ENCODE measurements around the gene ADSS1.
"Not testable (repeated sequence)": the region's sequence is repeated elsewhere in the genome, so short reads cannot be mapped to it uniquely, and the experiment has no call there.

The ADSS1 gene

DNA sequence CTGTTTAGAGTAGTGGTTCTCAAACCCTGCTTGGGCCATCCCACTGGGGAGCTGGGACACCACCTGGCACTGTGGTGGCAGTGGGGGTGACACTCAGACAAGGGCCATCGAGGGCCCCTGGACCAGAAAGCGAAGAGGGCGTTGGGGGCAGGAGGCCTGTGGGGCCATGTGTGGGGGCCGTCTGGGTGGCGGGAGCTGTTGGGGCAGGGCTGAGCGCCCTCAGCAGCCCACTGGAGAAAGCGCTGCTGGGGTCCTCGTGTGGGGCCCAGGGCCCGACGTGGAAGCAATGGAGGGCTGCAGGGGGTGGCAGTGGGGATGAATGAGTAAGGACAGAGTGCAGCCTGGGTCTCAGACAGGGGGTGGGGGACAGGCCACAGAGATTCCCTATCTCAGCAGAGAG, 5.9 kb upstream of the ADSS1 start:
- DNase-seq = no peak

DNA sequence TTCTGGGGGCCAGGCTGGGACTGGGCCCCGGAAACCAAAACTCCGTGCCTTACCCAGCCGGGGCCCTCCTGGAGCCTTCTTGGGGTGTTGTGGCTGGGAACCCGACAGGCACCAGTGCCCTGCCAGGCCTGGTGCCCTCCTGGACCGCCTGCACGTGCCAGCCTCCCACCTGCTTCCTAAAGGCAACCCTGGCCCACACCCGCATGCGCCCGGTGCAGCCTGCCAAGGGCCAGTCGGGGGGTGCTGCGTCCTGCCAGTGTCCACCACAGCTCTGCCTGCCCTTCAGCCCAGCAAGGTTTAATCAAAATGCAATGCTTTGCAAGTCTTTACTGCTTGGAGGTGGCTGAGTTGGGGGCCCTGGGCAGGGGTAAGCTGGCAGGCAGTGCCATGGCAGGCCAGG, 5.2 kb upstream of the ADSS1 start:
- no peak for DNase-seq

DNA sequence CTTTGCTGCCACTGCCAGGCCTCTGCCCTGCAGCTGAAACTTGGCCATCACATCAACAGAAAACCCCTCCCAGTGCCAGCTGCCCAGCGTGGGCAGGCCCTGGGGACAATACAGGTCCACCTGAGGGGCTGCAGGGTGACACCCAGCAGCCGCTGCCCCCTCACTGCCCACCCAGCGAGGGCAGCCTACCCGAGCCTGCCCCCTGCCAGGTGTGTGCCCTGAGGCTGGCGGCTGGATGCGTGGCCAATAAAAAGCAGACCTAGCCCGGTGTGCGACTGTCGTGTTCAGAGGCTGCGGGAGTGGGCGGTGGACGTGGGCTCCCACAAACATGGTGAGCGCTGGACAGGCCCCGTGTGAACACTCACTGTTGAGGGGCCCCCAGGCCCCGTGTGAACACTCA, 4.7 kb upstream of the ADSS1 start:
- no peak for DNase-seq

DNA sequence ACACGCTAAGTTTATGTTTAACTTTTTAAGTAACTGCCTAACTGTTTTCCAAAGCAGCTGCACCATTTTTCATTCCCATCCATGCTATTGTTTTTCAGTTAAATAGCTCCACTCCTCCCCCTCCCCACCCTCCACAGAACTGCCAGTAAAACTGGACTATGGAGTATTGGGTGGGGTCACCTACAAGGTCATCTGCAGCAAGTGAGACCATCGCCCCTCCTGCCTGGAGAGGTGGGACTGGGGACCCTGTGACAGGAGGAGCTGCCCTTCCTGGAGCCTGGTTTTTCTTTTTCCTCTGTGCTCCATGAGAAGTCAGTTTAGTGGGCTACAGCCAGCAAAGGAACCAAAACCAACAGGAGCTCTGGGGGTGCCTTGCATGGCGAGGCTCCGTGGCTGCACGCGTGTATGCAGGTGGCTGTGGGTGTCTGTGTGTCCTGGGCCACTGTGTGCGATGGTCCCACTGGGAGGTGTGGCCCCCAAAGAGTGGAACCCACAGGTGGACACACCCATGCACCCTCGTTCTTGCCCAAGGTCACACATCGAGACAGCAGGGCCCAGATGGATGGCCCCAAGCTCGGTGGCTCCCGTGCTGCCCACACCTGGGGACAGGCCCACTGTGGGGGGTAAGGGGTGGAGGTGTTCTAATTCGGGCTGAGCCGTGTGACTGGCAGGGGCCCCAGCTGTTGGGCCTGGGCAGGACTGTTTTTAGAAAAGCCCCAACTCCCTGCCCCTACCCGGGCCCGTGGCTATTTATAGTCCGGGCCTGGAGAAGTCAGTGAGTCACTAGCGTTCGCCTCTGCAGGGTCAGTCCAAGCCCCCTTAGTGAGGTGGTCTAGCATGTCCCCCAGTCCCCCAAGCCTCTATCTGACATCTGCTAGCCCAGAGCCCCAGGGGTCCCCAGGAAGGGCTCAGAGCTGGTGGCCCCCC, 2.3 kb upstream of the ADSS1 start:
- no peak for DNase-seq

DNA sequence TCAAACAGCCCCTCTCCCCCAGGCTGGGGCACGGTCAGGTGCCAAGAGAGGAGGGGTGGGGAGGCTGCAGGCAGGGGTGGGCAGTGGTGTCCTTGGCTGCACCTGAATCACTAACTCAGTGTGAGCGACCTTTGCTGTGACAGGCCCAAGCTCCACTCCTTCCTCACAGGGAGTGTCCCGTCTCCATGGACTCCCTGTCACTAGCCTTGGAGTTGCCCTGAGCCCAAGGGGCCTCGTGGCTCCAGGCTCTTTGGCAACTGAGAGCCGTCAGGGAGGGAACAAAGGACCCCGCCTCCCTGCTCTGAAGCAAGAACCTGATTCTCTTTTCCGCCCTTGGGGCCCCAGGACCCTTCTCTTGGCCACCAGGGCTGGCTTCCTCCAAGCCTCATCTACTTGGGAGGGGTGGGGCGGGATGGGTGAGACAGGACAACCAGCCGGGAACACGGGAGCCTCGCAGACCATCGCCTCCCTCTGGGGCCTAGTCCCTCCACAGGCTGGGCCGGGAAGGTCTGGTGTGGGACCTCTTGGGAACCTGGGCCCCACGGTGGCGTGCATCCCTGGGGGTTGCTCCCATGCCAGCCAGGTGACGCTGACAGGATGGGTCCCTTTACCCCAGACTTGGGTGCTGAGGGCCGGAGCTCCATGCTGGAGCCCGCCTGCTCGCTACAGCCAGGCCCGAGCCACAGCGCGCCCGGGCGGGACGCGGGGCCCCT, 935 bp upstream of the ADSS1 start:
- no peak for DNase-seq

DNA sequence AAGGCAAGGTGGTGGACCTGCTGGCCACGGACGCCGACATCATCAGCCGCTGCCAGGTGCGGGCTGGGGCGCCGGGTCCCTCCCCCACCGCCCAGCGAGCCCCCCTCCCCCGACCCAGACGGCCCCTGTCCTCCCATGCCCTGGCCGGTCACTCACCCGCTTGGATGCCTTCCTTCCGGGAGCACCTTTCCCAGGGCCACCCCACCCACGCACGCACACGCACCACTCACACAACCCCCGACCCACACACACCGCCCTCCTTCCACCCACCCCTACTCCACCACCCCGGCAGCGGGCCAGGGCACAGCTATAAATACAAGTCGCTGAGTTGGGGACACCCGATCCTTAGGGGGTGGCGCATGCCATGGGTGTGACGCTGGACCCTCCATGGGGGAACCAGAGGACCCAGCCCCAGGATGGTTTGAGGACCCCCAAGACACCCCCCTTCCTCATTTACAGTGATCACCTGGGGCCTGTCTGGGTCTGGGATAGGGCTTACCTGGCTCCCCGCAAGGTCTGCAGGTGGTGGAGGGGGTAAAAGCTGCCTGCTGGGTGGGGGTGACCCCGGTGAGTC, 465 bp downstream of the ADSS1 start:
- DNase-seq = no peak

DNA sequence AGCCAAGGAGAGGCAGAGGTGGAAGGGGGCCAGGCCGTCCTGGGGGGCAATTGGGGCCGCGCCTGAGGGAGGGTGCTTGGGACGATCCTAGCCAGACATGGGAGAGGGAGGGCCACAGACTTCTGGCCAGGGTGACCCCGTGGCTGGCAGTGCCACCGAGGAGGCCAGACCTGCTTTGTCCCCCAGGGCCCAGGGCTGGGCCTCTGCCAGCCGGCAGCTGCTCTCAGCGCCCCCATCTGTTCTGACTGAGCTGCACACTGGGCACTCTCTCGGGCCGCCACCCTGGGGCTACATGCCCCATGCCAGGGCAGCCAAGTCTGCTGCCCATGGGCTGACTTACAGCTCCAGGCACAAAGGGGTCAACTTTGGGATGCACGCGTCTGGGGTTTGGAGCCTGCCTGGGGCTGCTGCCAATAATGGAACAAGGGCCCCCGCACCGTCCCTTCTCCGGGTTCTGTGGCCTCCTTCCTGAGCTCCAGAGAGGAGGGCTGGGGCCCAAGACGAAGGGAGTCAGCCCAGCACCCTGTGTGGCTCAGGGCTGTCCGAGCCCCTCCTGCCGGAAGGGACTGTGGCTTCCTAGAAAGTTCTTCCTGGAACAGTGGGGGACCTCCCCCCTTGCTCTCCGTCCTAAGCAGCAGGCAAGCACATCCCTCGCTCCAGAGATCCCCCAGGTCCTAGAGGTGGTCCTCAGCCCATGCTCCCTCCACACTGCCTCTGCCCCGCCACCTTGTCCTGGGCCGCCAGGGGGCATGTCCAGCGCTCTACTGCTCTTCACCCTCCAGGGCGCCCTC, 1.1 kb downstream of the ADSS1 start:
- no peak for DNase-seq

DNA sequence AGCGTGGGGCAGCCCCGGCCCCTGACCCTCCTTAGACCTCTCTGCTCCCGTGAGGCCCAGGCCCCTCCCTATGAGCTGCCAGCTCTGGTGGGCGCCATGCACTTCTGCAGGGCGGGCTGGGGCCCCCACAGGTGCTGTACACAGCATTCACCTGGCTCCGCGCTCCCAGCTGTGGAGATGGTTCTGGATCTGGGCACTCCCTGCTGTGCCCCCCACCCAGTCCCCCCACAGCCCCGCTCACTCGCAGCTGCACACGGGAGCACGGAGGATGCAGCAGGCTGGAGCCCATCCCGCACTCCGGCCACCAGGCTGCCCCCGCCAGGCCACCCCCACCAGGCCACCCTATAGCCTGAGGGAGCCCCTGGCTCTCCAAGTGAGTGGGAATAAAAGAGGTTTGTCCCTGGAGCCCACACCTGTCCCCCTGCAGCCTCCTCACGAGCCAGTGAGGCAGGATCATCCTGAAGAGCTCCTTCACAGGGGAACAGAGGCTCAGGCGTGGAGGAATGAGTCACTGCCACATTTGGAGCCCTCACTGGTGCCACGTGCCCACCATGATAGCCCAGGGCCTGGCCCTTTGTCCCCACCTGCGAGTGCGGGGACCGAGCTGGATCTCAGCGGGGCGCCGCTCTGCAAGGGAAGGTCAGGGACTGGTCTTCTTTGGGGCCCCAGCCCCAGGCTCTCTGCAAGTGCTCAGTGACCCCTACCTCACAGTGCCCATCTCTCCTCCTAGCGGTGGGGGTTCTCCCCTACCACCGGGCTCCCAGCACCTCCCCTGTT, 1.9 kb downstream of the ADSS1 start:
- no peak for DNase-seq

DNA sequence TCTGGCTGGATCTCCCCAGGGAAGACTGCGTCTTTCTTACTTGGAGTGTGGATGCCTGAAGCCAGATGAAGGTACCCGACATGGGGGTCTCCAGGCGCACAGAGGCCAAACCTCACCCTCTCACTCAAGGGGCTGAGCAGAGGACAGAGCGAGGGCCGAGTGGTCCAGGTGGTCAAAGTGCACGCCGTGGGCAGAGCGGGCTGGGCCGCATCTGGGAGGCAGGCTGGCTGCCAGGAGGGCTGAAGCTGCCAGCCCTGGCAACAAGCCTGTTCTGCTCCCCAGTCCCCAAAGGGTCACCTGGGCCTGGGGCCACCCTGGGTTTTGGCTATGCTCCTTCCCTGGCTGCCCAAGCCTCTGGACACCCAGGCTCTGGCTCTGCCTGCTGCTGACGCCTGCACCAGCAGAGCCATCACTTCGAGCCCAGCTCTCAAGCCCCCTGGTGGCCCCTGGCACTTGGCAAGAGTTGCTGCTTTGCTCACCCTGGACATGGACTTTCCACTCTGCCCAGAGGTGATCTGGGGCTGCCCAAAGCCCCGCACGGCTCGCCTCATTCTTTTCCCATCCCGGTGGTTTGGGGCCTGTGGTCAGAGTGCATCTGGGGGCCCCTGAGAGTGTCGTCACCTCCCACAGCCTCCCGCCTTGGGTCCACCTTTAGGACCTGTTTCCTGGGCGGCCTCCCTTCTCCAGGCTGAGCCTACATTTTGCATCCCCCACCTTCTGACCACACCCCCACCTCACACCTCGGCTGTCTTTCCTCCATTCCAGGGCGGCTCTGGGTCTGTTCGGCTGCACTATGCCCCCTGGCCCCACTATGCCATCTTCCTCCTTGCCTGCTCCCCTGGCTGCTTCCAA, 2.8 kb downstream of the ADSS1 start:
- no peak for DNase-seq

DNA sequence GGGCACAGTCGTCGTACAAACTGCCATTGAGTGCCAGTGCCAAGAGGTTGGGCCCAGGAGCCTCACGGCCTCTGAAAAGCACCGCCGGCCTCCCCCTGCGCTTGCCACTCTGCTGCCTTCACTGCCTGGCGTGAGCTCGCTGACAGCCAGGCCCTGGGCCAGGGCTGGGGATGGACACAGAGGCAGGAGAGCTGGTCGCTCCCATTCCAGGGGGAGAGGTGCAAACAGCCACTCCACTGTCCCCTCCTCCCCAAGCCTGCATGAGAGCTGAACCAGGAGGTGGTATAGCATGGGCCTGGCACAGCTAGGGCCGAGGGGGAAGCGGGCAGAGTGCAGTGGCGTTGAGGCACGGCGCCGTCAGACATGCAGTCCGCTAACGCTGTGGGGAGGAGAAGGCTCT, 4.6 kb downstream of the ADSS1 start:
- DNase-seq = no peak

DNA sequence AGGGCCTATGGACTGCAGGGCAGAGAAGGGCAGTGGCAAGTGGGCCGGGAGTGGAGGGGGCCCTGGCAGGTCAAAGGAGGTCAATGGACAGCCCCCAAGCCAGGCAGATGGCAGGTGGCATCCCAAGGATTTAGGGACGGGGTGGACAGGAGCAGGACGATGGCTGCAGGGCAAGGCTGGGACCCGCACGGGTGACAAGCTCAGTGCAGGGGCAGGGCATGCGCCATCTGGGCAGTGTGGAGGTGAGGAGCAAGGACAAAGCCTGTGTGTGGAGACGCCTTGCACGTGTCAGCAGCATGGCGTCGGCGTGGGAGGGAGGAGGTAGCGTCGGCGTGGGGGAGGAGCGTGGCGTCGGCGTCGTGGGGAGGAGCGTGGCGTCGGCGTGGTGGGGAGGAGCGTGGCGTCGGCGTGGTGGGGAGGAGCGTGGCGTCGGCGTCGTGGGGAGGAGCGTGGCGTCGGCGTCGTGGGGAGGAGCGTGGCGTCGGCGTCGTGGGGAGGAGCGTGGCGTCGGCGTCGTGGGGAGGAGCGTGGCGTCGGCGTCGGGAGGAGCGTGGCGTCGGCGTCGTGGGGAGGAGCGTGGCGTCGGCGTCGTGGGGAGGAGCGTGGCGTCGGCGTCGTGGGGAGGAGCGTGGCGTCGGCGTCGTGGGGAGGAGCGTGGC, 5.3 kb downstream of the ADSS1 start:
- DNase-seq = not testable (repeated sequence)

DNA sequence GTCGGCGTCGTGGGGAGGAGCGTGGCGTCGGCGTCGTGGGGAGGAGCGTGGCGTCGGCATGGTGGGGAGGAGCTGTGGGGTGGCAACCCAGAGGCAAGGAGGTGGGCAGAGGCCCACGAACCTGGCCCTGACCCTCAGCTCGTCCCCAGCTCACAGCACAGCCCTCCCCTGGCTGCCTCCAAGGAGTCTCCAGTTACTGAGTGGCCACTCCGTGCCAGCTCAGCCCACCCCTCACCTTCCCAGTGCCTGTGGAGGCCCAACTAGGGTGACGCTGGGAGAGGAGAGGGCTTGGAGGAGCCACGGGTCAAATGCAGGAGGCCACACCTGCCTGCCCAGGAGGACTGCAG, 5.8 kb downstream of the ADSS1 start:
- no peak for DNase-seq

DNA sequence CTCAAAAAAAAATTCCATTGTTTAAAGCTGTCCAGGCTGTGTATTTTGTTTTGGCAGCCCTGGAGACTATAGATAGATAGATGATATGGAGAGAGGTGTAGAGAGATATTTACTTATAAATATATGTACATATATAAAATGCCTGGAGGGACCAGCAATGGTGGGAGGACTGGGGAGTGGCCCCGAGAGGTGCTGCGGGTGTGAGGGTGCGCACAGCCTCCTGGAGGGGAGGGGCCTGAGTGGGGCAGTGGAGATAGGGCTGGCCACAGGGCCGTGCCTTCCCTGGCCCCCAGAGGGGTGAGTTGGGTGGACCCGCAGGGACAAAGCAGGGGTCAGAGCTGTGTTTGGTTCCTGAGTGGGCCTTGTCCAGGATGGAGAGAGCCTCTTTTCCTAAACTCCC, 6.5 kb downstream of the ADSS1 start:
- no peak for DNase-seq

DNA sequence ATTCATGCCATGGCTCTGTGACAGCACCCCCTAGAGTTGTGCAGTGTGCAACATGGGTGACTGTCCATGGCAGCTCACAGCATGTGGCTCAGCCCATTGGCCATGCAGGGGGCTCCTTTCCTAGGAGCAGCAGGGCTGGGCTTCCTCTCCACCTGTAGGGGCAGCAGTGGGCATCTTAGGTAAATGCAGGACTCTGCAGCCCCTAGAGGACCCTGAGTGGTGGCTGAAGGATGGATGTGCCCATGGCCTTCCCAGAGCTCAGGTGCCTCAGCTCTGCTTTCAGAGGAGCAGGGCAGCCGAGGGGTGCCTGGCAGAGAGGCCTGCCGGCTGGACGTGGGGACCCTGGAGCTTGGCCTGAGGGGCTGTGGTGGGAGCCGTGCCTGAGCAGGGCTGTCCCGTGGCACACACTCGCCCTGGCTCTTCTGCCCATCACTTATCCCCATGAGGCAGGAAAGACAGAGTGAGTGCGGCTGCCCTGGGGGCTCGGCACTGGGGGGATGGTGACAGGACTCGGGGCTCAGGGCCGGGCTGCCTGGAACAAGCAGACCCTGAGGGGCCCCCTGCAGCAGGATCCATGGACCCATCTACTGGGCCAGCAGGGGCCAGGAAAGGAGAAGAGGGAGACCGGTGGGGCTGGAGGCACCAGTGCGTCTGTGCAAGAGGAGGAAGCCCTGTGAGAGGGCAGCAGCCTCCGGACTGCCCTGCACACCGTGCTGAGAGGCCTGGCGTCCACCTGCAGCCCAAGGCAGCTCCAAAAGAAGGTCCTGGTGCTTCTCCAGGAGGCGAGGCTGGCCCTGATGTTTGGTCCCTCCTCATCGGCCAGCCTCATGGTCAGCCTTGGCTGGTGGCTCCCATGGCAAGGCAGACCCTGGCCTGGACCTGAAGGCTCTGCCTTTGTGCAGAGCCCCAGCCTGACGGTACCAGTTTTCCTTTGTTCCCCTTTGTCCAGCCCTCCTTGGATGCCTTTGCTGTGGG, 7.6 kb downstream of the ADSS1 start:
- DNase-seq = no peak

DNA sequence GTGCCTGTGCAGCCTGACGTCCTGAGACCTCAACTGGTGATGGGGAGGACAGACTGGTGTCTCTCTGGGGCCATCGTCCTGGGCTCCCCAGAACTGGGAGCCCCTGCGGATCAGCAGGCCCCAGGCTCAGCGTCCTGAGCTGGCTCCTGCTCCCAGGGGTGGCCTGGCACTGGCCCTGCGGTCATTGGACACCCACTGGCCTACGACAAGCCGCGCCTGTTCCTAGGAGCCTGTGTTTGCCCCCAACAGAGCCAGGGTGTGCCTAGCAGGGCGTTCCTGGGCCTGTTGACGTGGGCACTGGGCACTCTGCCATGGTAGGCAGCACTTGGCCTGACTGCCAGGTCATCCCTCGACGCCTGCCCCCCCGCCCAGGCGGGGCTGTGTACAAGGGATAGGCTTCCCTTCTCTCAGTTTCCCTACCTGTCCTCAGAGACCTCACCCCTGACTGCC, 8.4 kb downstream of the ADSS1 start:
- DNase-seq = no peak

DNA sequence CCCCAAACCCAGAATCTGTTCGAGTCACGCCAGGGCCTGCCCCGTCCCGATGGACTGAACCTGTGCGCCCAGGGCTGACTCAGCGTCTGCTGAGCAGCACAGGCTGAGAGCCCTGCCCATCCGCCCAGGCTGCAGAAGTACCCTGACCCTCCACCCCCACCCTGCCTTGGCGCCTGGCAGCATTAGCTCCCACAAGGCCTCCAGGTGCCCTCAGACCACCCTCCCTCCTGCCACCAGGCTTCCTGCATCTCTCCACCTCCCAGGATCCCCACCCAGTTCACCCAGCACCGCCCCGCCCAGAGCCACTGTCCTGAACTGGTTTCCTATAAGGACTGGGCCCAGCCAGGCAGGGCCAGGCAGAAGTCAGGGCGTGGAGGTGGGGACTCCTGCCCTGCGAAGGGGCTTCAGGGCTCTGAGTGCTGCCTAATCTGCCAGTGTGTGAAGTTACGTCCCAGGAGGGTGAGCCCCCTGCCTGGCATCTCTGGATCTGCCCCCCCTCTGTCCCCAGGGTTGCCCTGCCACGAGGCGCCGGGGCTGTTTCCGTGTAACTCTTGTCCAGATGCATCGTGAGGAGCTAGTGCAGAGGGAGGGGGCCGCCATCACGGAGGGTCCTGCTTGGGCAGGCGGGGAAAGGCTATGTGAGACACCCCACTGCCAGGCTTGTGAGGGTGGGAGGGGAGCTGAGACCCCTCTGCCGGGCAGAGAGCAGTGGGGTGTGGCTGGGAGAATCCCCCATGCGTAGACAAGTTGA, 9.1 kb downstream of the ADSS1 start:
- no peak for DNase-seq

DNA sequence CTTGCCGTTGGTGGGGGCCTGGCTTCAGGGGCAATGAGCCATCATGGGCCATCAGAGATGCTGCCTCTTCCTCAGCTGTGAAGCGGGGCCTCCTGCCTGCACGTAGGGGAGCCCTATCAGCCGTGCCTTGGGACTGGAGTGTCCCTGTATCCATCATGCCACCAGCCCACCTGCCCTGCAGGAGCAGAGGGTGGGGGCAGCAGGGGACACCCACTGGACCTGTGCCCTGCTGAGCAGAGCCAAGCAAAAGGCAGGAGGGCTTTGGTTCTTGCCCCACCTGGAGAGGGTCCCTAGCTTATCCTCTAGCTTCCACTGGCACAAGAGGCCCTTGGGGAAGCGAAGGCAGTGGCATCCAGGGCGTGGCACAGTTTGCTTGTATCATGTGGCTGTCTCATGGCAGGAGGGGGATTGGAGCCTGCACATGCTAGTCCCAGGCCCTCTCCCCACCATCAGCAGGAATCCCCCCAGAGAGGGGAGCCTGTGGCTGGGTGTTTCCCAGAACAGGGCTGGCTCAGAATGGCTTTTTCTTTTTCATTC, 10.1 kb downstream of the ADSS1 start:
- no peak for DNase-seq

DNA sequence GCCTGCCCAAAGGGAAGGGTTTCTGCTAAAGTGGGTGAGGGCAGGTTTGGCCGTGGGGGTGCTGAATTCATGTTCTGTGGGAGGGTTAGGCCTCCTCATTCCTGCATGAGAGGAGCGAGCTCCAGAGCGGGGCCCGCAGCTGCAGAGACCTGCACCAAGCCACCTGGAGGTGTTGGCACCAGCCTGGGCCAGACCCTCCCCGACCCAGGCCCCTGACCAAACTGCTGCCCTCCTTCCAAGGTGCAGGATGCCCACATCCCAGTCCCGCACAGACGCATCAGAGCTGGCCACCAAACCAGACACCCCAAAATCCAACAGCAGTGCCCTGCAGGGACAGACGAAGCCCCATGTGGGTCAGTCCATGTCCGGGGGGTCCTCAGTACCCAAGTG, 10.6 kb downstream of the ADSS1 start:
- DNase-seq = no peak

All from activated CD4-positive, CD25-positive, alpha-beta regulatory T cell treated with anti-CD3 and anti-CD28 coated beads, Interleukin-2, amount 50 U/mL, for 72 hours (primary cell).